WTC11 (cell line): ENCODE results near the gene MVK. TPM values are rescaled to one million over a fixed set of nuclear protein-coding genes. Genes with fewer than 3 reads are reported as not detected.
"Not testable (repeated sequence)": the region's sequence is repeated elsewhere in the genome, so short reads cannot be mapped to it uniquely, and the experiment has no call there.

ENCODE experiments used
- ATAC-seq: fragments of 200-7000 bp; cut with Tn5 transposase; 2 replicates; pipeline ENCODE4 v1.10.0; 2021; ENCODE audit warnings: mild to moderate bottlenecking, moderate library complexity
- CTCF ChIA-PET: fragments of 300-600 bp; sonication (Branson Sonifier 250); formaldehyde crosslinking; loops from one replicate; lab custom pipeline; 2021; ENCODE audit warnings: antibody characterized with exemption; lab: Charles Lee
- POLR2A ChIA-PET: fragments of 350-600 bp; sonication (Branson Sonifier 250); formaldehyde crosslinking; loops from one replicate; lab custom pipeline; 2021; ENCODE audit warnings: antibody characterized with exemption; lab: Charles Lee
- DNase-seq: peaks from one replicate; pipeline ENCODE4 v3.0.0; 2021; ENCODE audit warnings: low spot score
- H3K27ac Mint-ChIP-seq: 2 replicates; pipeline ENCODE4 v1.8.0; 2021; ENCODE audit warnings: mixed read lengths
- H3K27me3 Mint-ChIP-seq: 2 replicates; pipeline ENCODE4 v1.8.0; 2021; ENCODE audit warnings: low read depth, mild to moderate bottlenecking, moderate library complexity, mixed read lengths
- H3K36me3 Mint-ChIP-seq: 2 replicates; pipeline ENCODE4 v1.8.0; 2021; ENCODE audit warnings: mixed read lengths
- H3K4me1 Mint-ChIP-seq: 2 replicates; pipeline ENCODE4 v1.8.0; 2022; ENCODE audit warnings: mixed read lengths
- H3K4me3 Mint-ChIP-seq: 2 replicates; pipeline ENCODE4 v1.8.0; 2021; ENCODE audit warnings: mild to moderate bottlenecking, moderate library complexity, mixed read lengths
- H3K9me3 Mint-ChIP-seq: 2 replicates; pipeline ENCODE4 v1.8.0; 2021; ENCODE audit warnings: mixed read lengths
- ATF2 ChIP-seq: sonication (generic); formaldehyde crosslinking; IDR thresholded peaks from 2 replicates; pipeline ENCODE4 v1.8.1; 2022; ENCODE audit warnings: low read depth, missing genetic modification reagents, borderline replicate concordance
- CREM ChIP-seq: sonication (generic); formaldehyde crosslinking; IDR thresholded peaks from 2 replicates; pipeline ENCODE4 v1.8.1; 2022; ENCODE audit warnings: mild to moderate bottlenecking, missing genetic modification reagents, moderate library complexity
- EMX1 ChIP-seq: fragments of 250-450 bp; sonication (Bioruptor Pico); IDR thresholded peaks from 2 replicates; pipeline ENCODE4 v1.8.0; 2021; ENCODE audit warnings: mild to moderate bottlenecking
- FOXJ3 ChIP-seq: sonication (generic); formaldehyde crosslinking; IDR thresholded peaks from 2 replicates; pipeline ENCODE4 v1.9.0; 2021; ENCODE audit warnings: missing genetic modification reagents, mild to moderate bottlenecking, borderline replicate concordance
- GRHL2 ChIP-seq: fragments of 250-450 bp; sonication (Bioruptor Pico); IDR thresholded peaks from 2 replicates; pipeline ENCODE4 v1.8.0; 2022; ENCODE audit warnings: mild to moderate bottlenecking, moderate library complexity; ENCODE audit not compliant: insufficient replicate concordance, severe bottlenecking
- GTF2I ChIP-seq: fragments of 250-450 bp; sonication (Bioruptor Pico); conservative IDR thresholded peaks from 2 replicates; pipeline ENCODE4 v1.4.0; 2021; ENCODE audit warnings: mild to moderate bottlenecking
- MLX ChIP-seq: sonication (generic); formaldehyde crosslinking; IDR thresholded peaks from 2 replicates; pipeline ENCODE4 v1.8.1; 2023; ENCODE audit warnings: mild to moderate bottlenecking, missing genetic modification reagents, moderate library complexity
- NFATC4 ChIP-seq: fragments of 250-450 bp; sonication (Bioruptor Pico); IDR thresholded peaks from 2 replicates; pipeline ENCODE4 v1.9.0; 2021; ENCODE audit warnings: mild to moderate bottlenecking
- NR1H2 ChIP-seq: sonication (generic); formaldehyde crosslinking; IDR thresholded peaks from 2 replicates; pipeline ENCODE4 v1.9.0; 2021; ENCODE audit warnings: mild to moderate bottlenecking, moderate library complexity, missing genetic modification reagents
- SMAD3 ChIP-seq: sonication (generic); formaldehyde crosslinking; IDR thresholded peaks from 2 replicates; pipeline ENCODE4 v1.8.0; 2022; ENCODE audit warnings: missing genetic modification reagents, mild to moderate bottlenecking, borderline replicate concordance
- SP1 ChIP-seq: sonication (generic); formaldehyde crosslinking; conservative IDR thresholded peaks from 2 replicates; pipeline ENCODE4 v1.8.1; 2022; ENCODE audit warnings: missing genetic modification reagents
- TCF7 ChIP-seq: sonication (generic); formaldehyde crosslinking; IDR thresholded peaks from 2 replicates; pipeline ENCODE4 v1.8.0; 2022; ENCODE audit warnings: mild to moderate bottlenecking, low read depth, missing genetic modification reagents, moderate library complexity
- TEAD1 ChIP-seq: sonication (generic); formaldehyde crosslinking; IDR thresholded peaks from 2 replicates; pipeline ENCODE4 v1.8.0; 2022; ENCODE audit warnings: mild to moderate bottlenecking, missing genetic modification reagents
- ZBTB43 ChIP-seq: sonication (generic); formaldehyde crosslinking; IDR thresholded peaks from 2 replicates; pipeline ENCODE4 v1.8.1; 2023; ENCODE audit warnings: mild to moderate bottlenecking, missing genetic modification reagents
- ZNF121 ChIP-seq: sonication (generic); formaldehyde crosslinking; IDR thresholded peaks from 2 replicates; pipeline ENCODE4 v1.8.0; 2023; ENCODE audit warnings: missing genetic modification reagents
- ZNF232 ChIP-seq: sonication (generic); formaldehyde crosslinking; IDR thresholded peaks from 2 replicates; pipeline ENCODE4 v1.8.0; 2022; ENCODE audit warnings: mild to moderate bottlenecking, missing genetic modification reagents
- total RNA-seq: library from RNA; stranded (reverse); gene quantifications from 3 replicates; pipeline ENCODE4 v1.2.3, GENCODE V29; 2021
- TF ChIP-seq, protein P1 (sequence below): fragments of 200-600 bp; IDR thresholded peaks from 2 replicates; pipeline ENCODE4 v1.8.0; 2022; ENCODE audit warnings: antibody characterized with exemption
- TF ChIP-seq, protein P2 (sequence below): sonication (generic); formaldehyde crosslinking; IDR thresholded peaks from 2 replicates; pipeline ENCODE4 v1.8.0; 2022; ENCODE audit warnings: mild to moderate bottlenecking, missing genetic modification reagents
- TF ChIP-seq, protein P3 (sequence below): sonication (generic); formaldehyde crosslinking; IDR thresholded peaks from 2 replicates; pipeline ENCODE4 v1.8.1; 2022; ENCODE audit warnings: mild to moderate bottlenecking, moderate library complexity, missing genetic modification reagents
- TF ChIP-seq, protein P4 (sequence below): fragments of 250-450 bp; sonication (Bioruptor Pico); IDR thresholded peaks from 2 replicates; pipeline ENCODE4 v1.9.0; 2021; ENCODE audit warnings: mild to moderate bottlenecking

MVK gene
- total RNA-seq, 1 experiment from 2014 or later = 13.2 TPM

GRCh38 chr12:109601557-109601956 is 28.0 kb downstream of the MVK start (continued):
- no peak for TF ChIP-seq ATF2 (CRISPR knock-in tag)
- TF ChIP-seq, all 79 proteins: peak for 0

GRCh38 chr12:109602132-109602531 is 28.5 kb downstream of the MVK start:
- TF ChIP-seq ZNF121 (CRISPR knock-in tag) = 0 out of 2 replicates have a peak, but pooled peaks have one; percentile 15
- H3K9me3 Mint-ChIP-seq, POLR2A ChIA-PET, H3K27ac Mint-ChIP-seq, H3K4me3 Mint-ChIP-seq, H3K27me3 Mint-ChIP-seq, DNase-seq, H3K36me3 Mint-ChIP-seq, ATAC-seq: not testable (repeated sequence)
- CTCF ChIA-PET = interaction anchor here (0.7 to 2.6 kb wide), 2 partner anchors 11 to 126 kb away, joined by 3 to 8 read pairs; no protein-coding TSS in a partner anchor
- peaks cover 13% of the 10 kb centered on the region for H3K4me1 Mint-ChIP-seq

DNA sequence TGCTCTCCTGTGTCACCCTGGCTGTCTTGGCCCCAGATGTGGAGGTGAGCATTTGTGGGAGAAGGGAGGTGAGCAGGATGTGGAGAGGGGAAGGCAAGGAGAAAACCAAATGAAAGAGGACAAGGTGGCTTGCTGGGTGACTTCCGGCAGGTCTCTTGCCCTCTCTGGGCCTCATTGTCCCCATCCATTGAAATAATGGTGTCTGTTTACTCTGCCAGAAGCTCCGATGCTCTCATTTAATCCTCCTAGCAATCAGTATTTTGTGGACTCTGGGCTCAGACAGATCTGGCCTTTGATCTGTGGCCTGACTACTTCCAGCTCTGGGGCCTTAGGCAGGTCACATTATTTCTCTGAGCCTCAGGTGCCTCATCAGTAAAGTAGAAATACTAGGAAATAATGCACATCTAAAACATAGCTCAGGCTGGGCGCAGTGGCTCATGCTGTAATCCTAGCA is 30.6 kb downstream of the MVK start:
- no peaks in the 10 kb centered on the region for H3K9me3 Mint-ChIP-seq
- ChIA-PET CTCF (interaction anchor here (0.7 to 2.6 kb wide), 3 partner anchors 9 to 513 kb away, joined by 3 to 8 read pairs (median 3); no protein-coding TSS in a partner anchor), POLR2A (no interaction called here)
- ATAC-seq = no peak
- no peaks in the 10 kb centered on the region for H3K4me1 Mint-ChIP-seq
- no peaks in the 10 kb centered on the region for H3K27me3 Mint-ChIP-seq
- H3K4me3 Mint-ChIP-seq = no peak overlapping the region
- peak overlapping the region; percentile 29; the same call in 1 of the 2 replicates for H3K27ac Mint-ChIP-seq
- no peak for DNase-seq
- no peaks in the 10 kb centered on the region for H3K36me3 Mint-ChIP-seq
- TF ChIP-seq GTF2I (no peak), TEAD1 (CRISPR knock-in tag) (no peak), SP1 (CRISPR knock-in tag) (no peak), NR1H2 (CRISPR knock-in tag) (no peak), NFATC4 (CRISPR knock-in tag) (no peak), EMX1 (CRISPR knock-in tag) (no peak), FOXJ3 (CRISPR knock-in tag) (no peak), GRHL2 (CRISPR knock-in tag) (no peak), SMAD3 (CRISPR knock-in tag) (no peak), ZNF232 (no peak), CREM (CRISPR knock-in tag) (no peak)
- TF ChIP-seq, protein P1, sequence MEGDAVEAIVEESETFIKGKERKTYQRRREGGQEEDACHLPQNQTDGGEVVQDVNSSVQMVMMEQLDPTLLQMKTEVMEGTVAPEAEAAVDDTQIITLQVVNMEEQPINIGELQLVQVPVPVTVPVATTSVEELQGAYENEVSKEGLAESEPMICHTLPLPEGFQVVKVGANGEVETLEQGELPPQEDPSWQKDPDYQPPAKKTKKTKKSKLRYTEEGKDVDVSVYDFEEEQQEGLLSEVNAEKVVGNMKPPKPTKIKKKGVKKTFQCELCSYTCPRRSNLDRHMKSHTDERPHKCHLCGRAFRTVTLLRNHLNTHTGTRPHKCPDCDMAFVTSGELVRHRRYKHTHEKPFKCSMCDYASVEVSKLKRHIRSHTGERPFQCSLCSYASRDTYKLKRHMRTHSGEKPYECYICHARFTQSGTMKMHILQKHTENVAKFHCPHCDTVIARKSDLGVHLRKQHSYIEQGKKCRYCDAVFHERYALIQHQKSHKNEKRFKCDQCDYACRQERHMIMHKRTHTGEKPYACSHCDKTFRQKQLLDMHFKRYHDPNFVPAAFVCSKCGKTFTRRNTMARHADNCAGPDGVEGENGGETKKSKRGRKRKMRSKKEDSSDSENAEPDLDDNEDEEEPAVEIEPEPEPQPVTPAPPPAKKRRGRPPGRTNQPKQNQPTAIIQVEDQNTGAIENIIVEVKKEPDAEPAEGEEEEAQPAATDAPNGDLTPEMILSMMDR = no peak

- ATAC-seq (no peak), DNase-seq (no peak)
- no peak overlapping the region for H3K27ac Mint-ChIP-seq
- H3K4me3 Mint-ChIP-seq = no peak overlapping the region
- ChIA-PET CTCF (interaction anchor here (0.7 to 2.6 kb wide), 4 partner anchors 8 to 512 kb away, joined by 3 to 8 read pairs (median 3); no protein-coding TSS in a partner anchor), POLR2A (no interaction called here)
- no peaks in the 10 kb centered on the region for H3K4me1 Mint-ChIP-seq
- TF ChIP-seq, protein P2, sequence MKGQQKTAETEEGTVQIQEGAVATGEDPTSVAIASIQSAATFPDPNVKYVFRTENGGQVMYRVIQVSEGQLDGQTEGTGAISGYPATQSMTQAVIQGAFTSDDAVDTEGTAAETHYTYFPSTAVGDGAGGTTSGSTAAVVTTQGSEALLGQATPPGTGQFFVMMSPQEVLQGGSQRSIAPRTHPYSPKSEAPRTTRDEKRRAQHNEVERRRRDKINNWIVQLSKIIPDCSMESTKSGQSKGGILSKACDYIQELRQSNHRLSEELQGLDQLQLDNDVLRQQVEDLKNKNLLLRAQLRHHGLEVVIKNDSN = no peak
- TF ChIP-seq MLX (CRISPR knock-in tag) = no peak
- TF ChIP-seq CREM (CRISPR knock-in tag) = no peak
- TF ChIP-seq ZBTB43 (CRISPR knock-in tag) = no peak
- no peak for TF ChIP-seq TEAD1 (CRISPR knock-in tag)
- TF ChIP-seq, protein P3, sequence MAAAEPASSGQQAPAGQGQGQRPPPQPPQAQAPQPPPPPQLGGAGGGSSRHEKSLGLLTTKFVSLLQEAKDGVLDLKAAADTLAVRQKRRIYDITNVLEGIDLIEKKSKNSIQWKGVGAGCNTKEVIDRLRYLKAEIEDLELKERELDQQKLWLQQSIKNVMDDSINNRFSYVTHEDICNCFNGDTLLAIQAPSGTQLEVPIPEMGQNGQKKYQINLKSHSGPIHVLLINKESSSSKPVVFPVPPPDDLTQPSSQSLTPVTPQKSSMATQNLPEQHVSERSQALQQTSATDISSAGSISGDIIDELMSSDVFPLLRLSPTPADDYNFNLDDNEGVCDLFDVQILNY (CRISPR knock-in tag) = no peak
- TF ChIP-seq, protein P4, sequence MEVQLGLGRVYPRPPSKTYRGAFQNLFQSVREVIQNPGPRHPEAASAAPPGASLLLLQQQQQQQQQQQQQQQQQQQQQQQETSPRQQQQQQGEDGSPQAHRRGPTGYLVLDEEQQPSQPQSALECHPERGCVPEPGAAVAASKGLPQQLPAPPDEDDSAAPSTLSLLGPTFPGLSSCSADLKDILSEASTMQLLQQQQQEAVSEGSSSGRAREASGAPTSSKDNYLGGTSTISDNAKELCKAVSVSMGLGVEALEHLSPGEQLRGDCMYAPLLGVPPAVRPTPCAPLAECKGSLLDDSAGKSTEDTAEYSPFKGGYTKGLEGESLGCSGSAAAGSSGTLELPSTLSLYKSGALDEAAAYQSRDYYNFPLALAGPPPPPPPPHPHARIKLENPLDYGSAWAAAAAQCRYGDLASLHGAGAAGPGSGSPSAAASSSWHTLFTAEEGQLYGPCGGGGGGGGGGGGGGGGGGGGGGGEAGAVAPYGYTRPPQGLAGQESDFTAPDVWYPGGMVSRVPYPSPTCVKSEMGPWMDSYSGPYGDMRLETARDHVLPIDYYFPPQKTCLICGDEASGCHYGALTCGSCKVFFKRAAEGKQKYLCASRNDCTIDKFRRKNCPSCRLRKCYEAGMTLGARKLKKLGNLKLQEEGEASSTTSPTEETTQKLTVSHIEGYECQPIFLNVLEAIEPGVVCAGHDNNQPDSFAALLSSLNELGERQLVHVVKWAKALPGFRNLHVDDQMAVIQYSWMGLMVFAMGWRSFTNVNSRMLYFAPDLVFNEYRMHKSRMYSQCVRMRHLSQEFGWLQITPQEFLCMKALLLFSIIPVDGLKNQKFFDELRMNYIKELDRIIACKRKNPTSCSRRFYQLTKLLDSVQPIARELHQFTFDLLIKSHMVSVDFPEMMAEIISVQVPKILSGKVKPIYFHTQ (CRISPR knock-in tag) = no peak
- no peak for TF ChIP-seq TCF7 (CRISPR knock-in tag)
- H3K36me3 Mint-ChIP-seq = no peaks in the 10 kb centered on the region
- H3K27me3 Mint-ChIP-seq = no peaks in the 10 kb centered on the region
- no peaks in the 10 kb centered on the region for H3K9me3 Mint-ChIP-seq
Observed at GRCh38 chr12:109605016-109605415, 31.4 kb downstream of the MVK start.
